ENCODE measurements around the gene NAT8L. TPM values are rescaled to one million over a fixed set of nuclear protein-coding genes. Genes with fewer than 3 reads are reported as not detected.
A peak's percentile ranks its signal among the peaks of the same experiment; 100 is the strongest.

The NAT8L gene
- total RNA-seq, 3 donors from 2014 or later, result 2.5 to 13.6 (median 2.9) TPM

DNA sequence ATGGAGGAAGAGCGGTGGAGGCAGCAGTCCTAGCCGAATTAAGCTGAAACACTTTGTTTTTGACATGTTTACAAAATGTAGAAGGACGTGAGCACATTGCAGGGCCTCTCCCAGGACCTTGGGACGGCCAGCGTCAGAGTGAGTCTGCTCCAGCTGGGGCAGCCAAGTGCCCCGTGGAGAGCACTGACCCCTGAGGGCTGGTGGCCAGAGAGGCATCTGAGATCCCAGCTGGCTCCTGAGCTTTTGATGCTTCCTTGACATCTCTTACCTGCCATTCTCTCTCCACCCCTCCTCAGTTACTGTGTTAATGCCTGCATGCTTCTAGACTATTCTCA is 24.7 kb downstream of the NAT8L start:
- no peak overlapping the region for H3K27ac ChIP-seq
- H3K9me3 ChIP-seq, result no peaks in the 10 kb centered on the region
- no peaks in the 10 kb centered on the region for H3K27me3 ChIP-seq
- peak in 1 of 2 donors; percentile 33 for DNase-seq (ENCODE audit: low spot score in 2 of 2)
- H3K4me1 ChIP-seq, result no peaks in the 10 kb centered on the region
- H3K36me3 ChIP-seq, result no peaks in the 10 kb centered on the region
- TF ChIP-seq POLR2AphosphoS5 (IDR thresholded peaks at IDR 0.05) (no peak), CTCF (IDR thresholded peaks at IDR 0.05) (no peak), POLR2A (IDR thresholded peaks at IDR 0.05) (no peak)
- intact Hi-C loops (cut with DNase I; ENCODE audit: low total_unique reads), result no loop called here
- no peak overlapping the region for H3K4me3 ChIP-seq

- Histone ChIP-seq H3K4me1 (no peaks in the 10 kb centered on the region), H3K27ac (no peak overlapping the region), H3K36me3 (no peaks in the 10 kb centered on the region), H3K9me3 (no peaks in the 10 kb centered on the region), H3K27me3 (no peaks in the 10 kb centered on the region), H3K4me3 (no peak overlapping the region)
- TF ChIP-seq POLR2AphosphoS5 (IDR thresholded peaks at IDR 0.05) (no peak), POLR2A (IDR thresholded peaks at IDR 0.05) (no peak), CTCF (IDR thresholded peaks at IDR 0.05) (no peak)
- peak in 1 of 2 donors; percentile 28 for DNase-seq (ENCODE audit: low spot score in 2 of 2)
- intact Hi-C loops (cut with DNase I; ENCODE audit: low total_unique reads), result no loop called here
These were observed 25.2 kb downstream of the NAT8L start for GRCh38 chr4:2084316-2084715.

DNA sequence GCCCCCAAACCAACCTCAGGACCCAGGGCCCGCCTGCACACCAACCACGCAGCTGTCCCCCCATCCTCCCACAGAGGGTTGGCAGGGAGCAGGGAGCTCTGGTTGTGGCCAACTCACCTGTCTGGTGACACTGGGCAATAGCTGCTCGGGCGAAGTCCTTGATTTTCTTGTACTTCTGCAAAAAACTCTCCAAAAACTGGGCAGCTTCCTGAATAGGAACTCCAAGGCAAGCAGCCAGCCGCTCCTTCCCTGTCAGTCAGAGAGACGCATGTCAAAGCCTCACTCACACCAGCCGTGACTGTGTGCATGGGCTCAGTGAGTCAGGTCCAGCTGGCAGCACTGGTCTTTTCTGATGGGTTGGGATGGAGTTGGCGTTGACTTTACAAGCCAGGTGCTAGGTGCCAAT is 26.4 kb downstream of the NAT8L start:
- no peak for TF ChIP-seq POLR2A (IDR thresholded peaks at IDR 0.05)
- TF ChIP-seq POLR2AphosphoS5 (IDR thresholded peaks at IDR 0.05), result no peak
- TF ChIP-seq CTCF (IDR thresholded peaks at IDR 0.05), result no peak
- no peak overlapping the region for H3K4me3 ChIP-seq
- no peaks in the 10 kb centered on the region for H3K4me1 ChIP-seq
- H3K27ac ChIP-seq, result no peak overlapping the region
- no peaks in the 10 kb centered on the region for H3K9me3 ChIP-seq
- H3K36me3 ChIP-seq, result no peaks in the 10 kb centered on the region
- intact Hi-C loops (cut with DNase I; ENCODE audit: low total_unique reads), result no loop called here
- H3K27me3 ChIP-seq, result no peaks in the 10 kb centered on the region
- peak in 1 of 2 donors; percentile 28 for DNase-seq (ENCODE audit: low spot score in 2 of 2)

- no peaks in the 10 kb centered on the region for H3K9me3 ChIP-seq
- intact Hi-C loops (cut with DNase I; ENCODE audit: low total_unique reads), result no loop called here
- DNase-seq (ENCODE audit: low spot score in 2 of 2), result no peak
- H3K27ac ChIP-seq, result no peak overlapping the region
- H3K36me3 ChIP-seq, result no peaks in the 10 kb centered on the region
- no peak overlapping the region for H3K4me3 ChIP-seq
- no peak for TF ChIP-seq POLR2AphosphoS5 (IDR thresholded peaks at IDR 0.05)
- no peak for TF ChIP-seq CTCF (IDR thresholded peaks at IDR 0.05)
- TF ChIP-seq POLR2A (IDR thresholded peaks at IDR 0.05), result no peak
- H3K27me3 ChIP-seq, result no peaks in the 10 kb centered on the region
- H3K4me1 ChIP-seq, result no peaks in the 10 kb centered on the region
These were observed 28.0 kb downstream of the NAT8L start for GRCh38 chr4:2087170-2087569.

- intact Hi-C loops (cut with DNase I; ENCODE audit: low total_unique reads), result no loop called here
- DNase-seq (ENCODE audit: low spot score in 2 of 2), result no peak
- H3K27me3 ChIP-seq, result no peaks in the 10 kb centered on the region
- no peaks in the 10 kb centered on the region for H3K4me1 ChIP-seq
- no peak for TF ChIP-seq POLR2AphosphoS5 (IDR thresholded peaks at IDR 0.05)
- TF ChIP-seq POLR2A (IDR thresholded peaks at IDR 0.05), result no peak
- TF ChIP-seq CTCF (IDR thresholded peaks at IDR 0.05), result no peak
- H3K4me3 ChIP-seq, result no peak overlapping the region
- no peaks in the 10 kb centered on the region for H3K9me3 ChIP-seq
- H3K27ac ChIP-seq, result no peak overlapping the region
- H3K36me3 ChIP-seq, result no peaks in the 10 kb centered on the region
These were observed 30.1 kb downstream of the NAT8L start for GRCh38 chr4:2089222-2089621.

Measured in breast epithelium (tissue), 4 donors.